GM19463 (cell line): ENCODE results near the gene PNP.

Source experiments
- ATAC-seq: cut with Tn5 transposase; IDR thresholded peaks from one replicate; pipeline ENCODE4 v1.9.1; 2021; ENCODE audit warnings: mild to moderate bottlenecking, moderate library complexity; ENCODE audit not compliant: unreplicated experiment

Gene PNP

GRCh38 chr14:20454516-20455354 is 14.5 kb upstream of the PNP start, which contains the start of the genes APEX1 and OSGEP:
APEX1 (plus strand) TSS chr14:20455226; CDS start chr14:20455646, 420 bp downstream.
OSGEP (minus strand) TSS chr14:20454812; CDS start chr14:20454683, 129 bp downstream.
- peak; percentile 85 for ATAC-seq

GRCh38 chr14:20455355-20456300 is 13.6 kb upstream of the PNP start:
- ATAC-seq: peak; percentile 37

- ATAC-seq: no peak
These were observed 12.2 kb upstream of the PNP start for GRCh38 chr14:20456971-20457370.

- no peak for ATAC-seq
These were observed 11.0 kb upstream of the PNP start for GRCh38 chr14:20458031-20458789.

GRCh38 chr14:20460458-20461224 is 8.6 kb upstream of the PNP start:
- ATAC-seq: peak; percentile 1

- ATAC-seq: peak; percentile 92
These were observed 7.7 kb upstream of the PNP start, which contains the start of gene PIP4P1 for GRCh38 chr14:20461225-20462141. PIP4P1 (minus strand) TSS chr14:20461434; CDS start chr14:20461325, 109 bp downstream.

- no peak for ATAC-seq
These were observed 403 bp upstream of the PNP start for GRCh38 chr14:20468764-20469241.

- peak; percentile 35 for ATAC-seq
These were observed 840 bp downstream of the PNP start for GRCh38 chr14:20469890-20470602.

- ATAC-seq: no peak
These were observed 1.3 kb downstream of the PNP start for GRCh38 chr14:20470603-20470901.

GRCh38 chr14:20472536-20473169 is 3.4 kb downstream of the PNP start:
- no peak for ATAC-seq

GRCh38 chr14:20476776-20477175 is 7.6 kb downstream of the PNP start:
- ATAC-seq: no peak

GRCh38 chr14:20477211-20477876 is 8.1 kb downstream of the PNP start:
- no peak for ATAC-seq

- no peak for ATAC-seq
These were observed 9.7 kb downstream of the PNP start for GRCh38 chr14:20478894-20479293.

- ATAC-seq: no peak
These were observed 13.2 kb downstream of the PNP start for GRCh38 chr14:20482382-20482781.

- no peak for ATAC-seq
These were observed 16.7 kb downstream of the PNP start for GRCh38 chr14:20485900-20486299.

GRCh38 chr14:20486684-20487395 is 17.6 kb downstream of the PNP start:
- no peak for ATAC-seq

- no peak for ATAC-seq
These were observed 18.2 kb downstream of the PNP start for GRCh38 chr14:20487396-20487725.
